ENCODE results near the gene EEF1E1.

EEF1E1 gene

GRCh38 chr6:8084586-8084985 lies 17.8 kb downstream of the EEF1E1 start:
- POLR2A ChIA-PET = interaction anchor here (0.9 kb wide), 1 partner anchor 18 kb away, joined by 6 read pairs; the partner anchor contains the start of gene EEF1E1
- H3K4me3 ChIP-seq (ENCODE audit: low read depth, low read length) = no peak overlapping the region
- TF ChIP-seq, protein P1, sequence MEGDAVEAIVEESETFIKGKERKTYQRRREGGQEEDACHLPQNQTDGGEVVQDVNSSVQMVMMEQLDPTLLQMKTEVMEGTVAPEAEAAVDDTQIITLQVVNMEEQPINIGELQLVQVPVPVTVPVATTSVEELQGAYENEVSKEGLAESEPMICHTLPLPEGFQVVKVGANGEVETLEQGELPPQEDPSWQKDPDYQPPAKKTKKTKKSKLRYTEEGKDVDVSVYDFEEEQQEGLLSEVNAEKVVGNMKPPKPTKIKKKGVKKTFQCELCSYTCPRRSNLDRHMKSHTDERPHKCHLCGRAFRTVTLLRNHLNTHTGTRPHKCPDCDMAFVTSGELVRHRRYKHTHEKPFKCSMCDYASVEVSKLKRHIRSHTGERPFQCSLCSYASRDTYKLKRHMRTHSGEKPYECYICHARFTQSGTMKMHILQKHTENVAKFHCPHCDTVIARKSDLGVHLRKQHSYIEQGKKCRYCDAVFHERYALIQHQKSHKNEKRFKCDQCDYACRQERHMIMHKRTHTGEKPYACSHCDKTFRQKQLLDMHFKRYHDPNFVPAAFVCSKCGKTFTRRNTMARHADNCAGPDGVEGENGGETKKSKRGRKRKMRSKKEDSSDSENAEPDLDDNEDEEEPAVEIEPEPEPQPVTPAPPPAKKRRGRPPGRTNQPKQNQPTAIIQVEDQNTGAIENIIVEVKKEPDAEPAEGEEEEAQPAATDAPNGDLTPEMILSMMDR (IDR thresholded peaks at IDR 0.05; ENCODE audit: insufficient read depth, low read length, missing control alignments) = no peak
- CTCF ChIA-PET = interaction anchor here (1.0 to 2.1 kb wide), 4 partner anchors 21 to 135 kb away, joined by 4 to 5 read pairs (median 4); partner anchors contain the start of gene BLOC1S5
- no peak for DNase-seq (ENCODE audit: low read depth, low spot score)

- CTCF ChIA-PET = interaction anchor here (0.5 kb wide), 1 partner anchor 11 kb away, joined by 3 read pairs; no protein-coding TSS in a partner anchor
- POLR2A ChIA-PET = no interaction called here
- TF ChIP-seq, protein P1 (IDR thresholded peaks at IDR 0.05; ENCODE audit: insufficient read depth, low read length, missing control alignments) = no peak
- H3K4me3 ChIP-seq (ENCODE audit: low read depth, low read length) = no peak overlapping the region
- peak; percentile 50 for DNase-seq (ENCODE audit: low read depth, low spot score)
Observed at GRCh38 chr6:8082954-8083858, 19.1 kb downstream of the EEF1E1 start.

DNA sequence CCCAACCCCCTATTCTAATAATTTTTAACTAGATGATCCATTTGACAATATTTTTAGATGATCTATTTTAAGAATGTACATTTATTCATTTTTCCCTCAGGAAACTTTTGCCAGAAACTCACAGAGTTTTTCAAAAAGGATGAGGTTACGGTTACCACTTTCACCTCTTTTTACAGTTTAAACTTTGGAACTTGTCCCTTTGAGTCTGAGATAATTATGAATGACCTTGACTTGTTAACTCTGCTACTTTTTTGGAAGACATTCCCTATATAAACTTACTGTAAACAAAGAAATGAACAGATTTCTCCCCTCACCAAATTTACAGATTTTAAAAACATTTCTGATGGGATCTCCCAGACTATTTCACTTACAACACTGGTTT lies 19.8 kb downstream of the EEF1E1 start:
- TF ChIP-seq, protein P1 (IDR thresholded peaks at IDR 0.05; ENCODE audit: insufficient read depth, low read length, missing control alignments) = no peak
- no peak overlapping the region for H3K4me3 ChIP-seq (ENCODE audit: low read depth, low read length)
- no peak for DNase-seq (ENCODE audit: low read depth, low spot score)
- POLR2A ChIA-PET = no interaction called here
- CTCF ChIA-PET = no interaction called here

DNA sequence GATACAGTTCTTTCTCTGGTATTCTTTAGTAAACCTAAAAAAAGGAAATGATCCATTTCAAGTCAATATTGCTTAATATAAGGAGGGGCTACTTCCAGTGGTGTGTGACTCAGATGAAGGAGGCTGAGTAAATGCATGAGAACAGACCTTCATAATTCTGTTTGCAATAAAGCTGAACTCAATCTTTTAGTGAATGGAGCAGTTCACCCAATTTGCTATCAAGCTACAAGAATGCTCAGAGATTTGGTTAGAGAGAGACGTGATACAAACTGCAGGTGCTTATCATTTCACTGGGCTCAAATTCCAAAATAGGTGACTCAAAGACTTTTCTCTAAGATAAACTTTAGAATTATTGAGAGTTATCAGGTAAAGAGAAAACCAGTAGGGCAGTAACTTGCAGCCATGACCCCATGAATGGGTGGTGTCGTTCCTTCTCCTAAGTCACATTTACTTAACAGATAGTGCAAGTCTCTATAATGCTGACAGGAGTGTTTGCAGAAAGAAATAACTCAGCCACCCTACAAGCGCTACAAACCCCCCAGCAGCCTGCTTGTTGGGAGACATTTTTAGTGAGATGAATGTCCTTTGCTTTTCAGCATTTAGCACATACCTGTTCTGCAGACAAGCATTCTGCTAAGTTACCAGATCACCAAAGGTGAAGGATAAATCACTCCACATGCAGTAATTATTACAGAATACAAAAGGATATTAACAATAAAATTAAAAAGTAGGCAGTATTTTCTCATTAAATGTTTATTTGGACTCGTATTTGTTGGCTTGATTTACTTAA lies 21.8 kb downstream of the EEF1E1 start:
- no peak overlapping the region for H3K4me3 ChIP-seq (ENCODE audit: low read depth, low read length)
- TF ChIP-seq, protein P1 (IDR thresholded peaks at IDR 0.05; ENCODE audit: insufficient read depth, low read length, missing control alignments) = no peak
- POLR2A ChIA-PET = interaction anchor here (1.4 kb wide), 1 partner anchor 16 kb away, joined by 3 read pairs; the partner anchor contains the start of gene BLOC1S5
- no peak for DNase-seq (ENCODE audit: low read depth, low spot score)
- CTCF ChIA-PET = no interaction called here

- ChIA-PET POLR2A (no interaction called here), CTCF (interaction anchor here (1.2 to 1.3 kb wide), 2 partner anchors 20 to 356 kb away, joined by 4 read pairs; no protein-coding TSS in a partner anchor)
- TF ChIP-seq, protein P1 (IDR thresholded peaks at IDR 0.05; ENCODE audit: insufficient read depth, low read length, missing control alignments) = no peak
- DNase-seq (ENCODE audit: low read depth, low spot score) = no peak
- H3K4me3 ChIP-seq (ENCODE audit: low read depth, low read length) = no peak overlapping the region
Observed at GRCh38 chr6:8079126-8079525, 23.2 kb downstream of the EEF1E1 start.

GRCh38 chr6:8077991-8078390 lies 24.4 kb downstream of the EEF1E1 start:
- ChIA-PET CTCF (interaction anchor here (1.4 kb wide), 1 partner anchor 141 kb away, joined by 4 read pairs; no protein-coding TSS in a partner anchor), POLR2A (no interaction called here)
- H3K4me3 ChIP-seq (ENCODE audit: low read depth, low read length) = no peak overlapping the region
- DNase-seq (ENCODE audit: low read depth, low spot score) = no peak
- TF ChIP-seq, protein P1 (IDR thresholded peaks at IDR 0.05; ENCODE audit: insufficient read depth, low read length, missing control alignments) = no peak

All from AG04449 (cell line).